ENCODE measurements around the gene LRP4. TPM values are rescaled to one million over a fixed set of nuclear protein-coding genes. Genes with fewer than 3 reads are reported as not detected.

The LRP4 gene
- polyA plus RNA-seq, 3 donors = not detected

DNA sequence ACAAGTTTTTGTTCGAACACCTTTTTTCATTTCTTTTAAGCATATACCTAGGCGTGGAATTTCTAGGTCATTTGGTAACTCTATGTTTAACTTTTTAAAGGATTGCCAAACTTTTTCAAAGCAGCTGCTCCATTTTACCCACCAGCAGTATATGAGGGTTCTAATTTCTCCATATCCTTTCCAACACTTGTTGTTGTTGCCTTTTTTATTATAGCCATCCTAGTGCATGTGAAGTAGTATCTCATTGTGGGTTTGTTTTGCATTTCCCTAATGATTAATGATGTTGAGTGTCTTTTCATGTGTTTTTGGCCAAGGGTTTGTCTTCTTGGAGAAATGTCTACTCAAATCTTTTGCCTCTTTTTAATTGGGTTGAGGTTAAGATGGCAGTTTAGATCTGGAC lies 42.7 kb upstream of the LRP4 start:
- Histone ChIP-seq H3K4me2 (replicated peaks; ENCODE audit: extremely low read depth, low read length, poor library complexity, severe bottlenecking) (no peak overlapping the region), H3K79me2 (ENCODE audit: insufficient read depth, low read length) (no peaks in the 10 kb centered on the region), H3K9ac (ENCODE audit: insufficient read depth, low read length, poor library complexity, severe bottlenecking) (no peak overlapping the region), H3K27ac (ENCODE audit: low read depth in 1 of 2, low read length in 2 of 2) (no peak overlapping the region), H3K4me1 (ENCODE audit: control insufficient read depth in 1 of 2, insufficient read depth in 2 of 2, low read length in 2 of 2) (no peaks in the 10 kb centered on the region), H2AFZ (ENCODE audit: insufficient read depth, low read depth, low read length, poor library complexity, severe bottlenecking) (no peak overlapping the region), H3K4me3 (replicated peaks in 1 of 3; ENCODE audit: low read depth in 2 of 3, low read length in 3 of 3) (no peak overlapping the region), H3K36me3 (replicated peaks in 1 of 2; ENCODE audit: control insufficient read depth in 1 of 2, insufficient read depth in 2 of 2, low read length in 2 of 2) (no peaks in the 10 kb centered on the region), H4K20me1 (ENCODE audit: insufficient read depth, low read length) (no peaks in the 10 kb centered on the region), H3K9me3 (replicated peaks in 1 of 2; ENCODE audit: control insufficient read depth in 1 of 2, insufficient read depth in 1 of 2, low read length in 2 of 2) (peaks cover 2 to 9% of the 10 kb centered on the region in 2 donors), H3K27me3 (ENCODE audit: control insufficient read depth in 2 of 2, insufficient read depth in 2 of 2, low read length in 2 of 2) (no peaks in the 10 kb centered on the region)
- Mint-ChIP-seq H3K4me1 (peaks cover 3% of the 10 kb centered on the region), H3K36me3 (peaks cover 0 to 4% of the 10 kb centered on the region in 2 donors), H3K9me3 (peaks cover 3 to 19% (median 14%) of the 10 kb centered on the region in 7 donors), H3K27ac (no peak overlapping the region), H3K4me3 (no peak overlapping the region), H3K27me3 (ENCODE audit: low read depth in 3 of 3) (no peaks in the 10 kb centered on the region)
- DNase-seq = no peak
- intact Hi-C loops (cut with micrococcal nuclease) = no loop called here
- WGBS (ENCODE audit: insufficient coverage) = no CpG with 5 or more reads among the region's 2 CpGs
- TF ChIP-seq, protein P1, sequence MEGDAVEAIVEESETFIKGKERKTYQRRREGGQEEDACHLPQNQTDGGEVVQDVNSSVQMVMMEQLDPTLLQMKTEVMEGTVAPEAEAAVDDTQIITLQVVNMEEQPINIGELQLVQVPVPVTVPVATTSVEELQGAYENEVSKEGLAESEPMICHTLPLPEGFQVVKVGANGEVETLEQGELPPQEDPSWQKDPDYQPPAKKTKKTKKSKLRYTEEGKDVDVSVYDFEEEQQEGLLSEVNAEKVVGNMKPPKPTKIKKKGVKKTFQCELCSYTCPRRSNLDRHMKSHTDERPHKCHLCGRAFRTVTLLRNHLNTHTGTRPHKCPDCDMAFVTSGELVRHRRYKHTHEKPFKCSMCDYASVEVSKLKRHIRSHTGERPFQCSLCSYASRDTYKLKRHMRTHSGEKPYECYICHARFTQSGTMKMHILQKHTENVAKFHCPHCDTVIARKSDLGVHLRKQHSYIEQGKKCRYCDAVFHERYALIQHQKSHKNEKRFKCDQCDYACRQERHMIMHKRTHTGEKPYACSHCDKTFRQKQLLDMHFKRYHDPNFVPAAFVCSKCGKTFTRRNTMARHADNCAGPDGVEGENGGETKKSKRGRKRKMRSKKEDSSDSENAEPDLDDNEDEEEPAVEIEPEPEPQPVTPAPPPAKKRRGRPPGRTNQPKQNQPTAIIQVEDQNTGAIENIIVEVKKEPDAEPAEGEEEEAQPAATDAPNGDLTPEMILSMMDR (IDR thresholded peaks at IDR 0.05) = no peak

DNA sequence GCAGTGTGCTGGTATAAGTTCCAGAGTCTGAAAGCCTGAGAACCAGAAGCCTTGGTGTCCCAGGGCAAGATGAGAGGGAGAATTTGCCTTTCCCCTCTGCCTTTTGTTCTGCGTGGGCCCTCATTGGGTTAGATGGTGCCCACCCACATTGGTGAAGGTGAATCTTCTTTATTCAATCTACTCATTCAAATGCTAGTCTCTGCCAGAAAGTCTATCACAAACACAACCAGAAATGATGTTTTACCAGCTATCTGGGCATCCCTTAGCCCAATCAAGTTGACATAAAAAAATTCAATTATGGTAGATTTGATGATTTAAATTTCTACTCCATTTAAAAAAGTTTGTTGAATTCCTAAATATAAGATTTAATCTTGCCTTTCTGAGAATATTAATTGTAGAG lies 40.4 kb upstream of the LRP4 start:
- Histone ChIP-seq H3K79me2 (ENCODE audit: insufficient read depth, low read length) (no peaks in the 10 kb centered on the region), H4K20me1 (ENCODE audit: insufficient read depth, low read length) (no peaks in the 10 kb centered on the region), H2AFZ (ENCODE audit: insufficient read depth, low read depth, low read length, poor library complexity, severe bottlenecking) (no peak overlapping the region), H3K4me2 (replicated peaks; ENCODE audit: extremely low read depth, low read length, poor library complexity, severe bottlenecking) (no peak overlapping the region), H3K27ac (ENCODE audit: low read depth in 1 of 2, low read length in 2 of 2) (no peak overlapping the region), H3K4me1 (ENCODE audit: control insufficient read depth in 1 of 2, insufficient read depth in 2 of 2, low read length in 2 of 2) (no peaks in the 10 kb centered on the region), H3K9ac (ENCODE audit: insufficient read depth, low read length, poor library complexity, severe bottlenecking) (no peak overlapping the region), H3K9me3 (replicated peaks in 1 of 2; ENCODE audit: control insufficient read depth in 1 of 2, insufficient read depth in 1 of 2, low read length in 2 of 2) (peaks cover 2 to 9% of the 10 kb centered on the region in 2 donors), H3K36me3 (replicated peaks in 1 of 2; ENCODE audit: control insufficient read depth in 1 of 2, insufficient read depth in 2 of 2, low read length in 2 of 2) (no peaks in the 10 kb centered on the region), H3K27me3 (ENCODE audit: control insufficient read depth in 2 of 2, insufficient read depth in 2 of 2, low read length in 2 of 2) (no peaks in the 10 kb centered on the region), H3K4me3 (replicated peaks in 1 of 3; ENCODE audit: low read depth in 2 of 3, low read length in 3 of 3) (no peak overlapping the region)
- no CpG with 5 or more reads among the region's 1 CpG for WGBS (ENCODE audit: insufficient coverage)
- Mint-ChIP-seq H3K4me3 (no peak overlapping the region), H3K36me3 (peaks cover 0 to 4% of the 10 kb centered on the region in 2 donors), H3K9me3 (peaks cover 3 to 17% (median 10%) of the 10 kb centered on the region in 7 donors), H3K27ac (no peak overlapping the region), H3K27me3 (ENCODE audit: low read depth in 3 of 3) (no peaks in the 10 kb centered on the region), H3K4me1 (peaks cover 3% of the 10 kb centered on the region)
- no peak for DNase-seq
- TF ChIP-seq, protein P1 (IDR thresholded peaks at IDR 0.05) = no peak
- intact Hi-C loops (cut with micrococcal nuclease) = no loop called here

Data from CD14-positive monocyte (primary cell).